Ecto neural progenitor cell (in vitro differentiated cells): ENCODE data around the gene VSX1.

ENCODE experiments used
- DNase-seq: peaks from one replicate; pipeline ENCODE4 v3.0.0-alpha.2; 2018; ENCODE audit warnings: low spot score

Gene VSX1

DNA sequence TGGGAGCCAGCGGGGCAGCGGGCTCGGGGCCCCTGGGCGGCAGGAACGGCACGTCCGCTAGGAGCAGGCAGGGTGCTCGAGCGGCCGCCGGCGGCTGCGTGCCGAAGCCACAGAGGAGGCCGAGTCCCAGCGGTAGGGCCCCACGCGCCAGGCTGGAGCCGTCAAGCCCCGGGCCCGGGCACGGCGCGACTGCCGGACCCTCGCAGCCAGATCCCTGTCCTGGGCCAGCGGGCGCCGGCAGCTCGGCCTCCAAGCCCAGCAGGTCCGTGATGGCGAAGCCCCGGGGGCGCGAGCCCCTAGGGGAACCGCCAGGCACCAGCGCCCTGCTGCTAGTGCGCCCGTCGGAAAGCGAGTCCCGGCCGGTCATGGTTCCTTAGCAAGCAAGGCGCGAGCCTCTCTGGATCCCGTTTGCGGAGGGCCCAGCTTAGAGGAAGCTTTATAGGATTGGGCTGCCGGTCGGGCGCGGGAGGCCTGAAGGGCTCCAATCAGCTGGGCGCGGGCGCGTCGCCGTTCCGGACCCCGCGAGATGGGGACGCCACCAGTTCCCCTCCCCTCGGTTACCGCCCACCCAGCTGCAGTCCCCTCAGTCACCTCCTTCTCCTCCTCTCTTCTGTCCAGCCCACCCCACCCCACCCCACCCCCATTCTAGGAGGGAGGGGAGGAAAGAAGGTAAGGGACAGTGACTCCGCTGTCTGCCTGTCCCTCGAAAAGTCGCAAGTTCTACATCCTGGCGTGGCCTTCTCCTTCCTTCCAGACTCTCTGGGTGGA, at the start of gene VSX1:
Gene VSX1 (minus strand): TSS at position 412 of the 768 bp plus-strand sequence. CDS start 45 bp downstream, at position 367.
- peak; percentile 50 for DNase-seq

- no peak for DNase-seq
Measured at GRCh38 chr20:25129908-25130307, 48.0 kb upstream of the VSX1 start.

GRCh38 chr20:25129428-25129827, 47.5 kb upstream of the VSX1 start:
- DNase-seq = no peak

- no peak for DNase-seq
Measured at GRCh38 chr20:25128649-25129048, 46.7 kb upstream of the VSX1 start.

GRCh38 chr20:25127761-25128537, 46.0 kb upstream of the VSX1 start:
- no peak for DNase-seq

- no peak for DNase-seq
Measured at GRCh38 chr20:25126204-25127029, 44.5 kb upstream of the VSX1 start.

- no peak for DNase-seq
Measured at GRCh38 chr20:25125636-25126035, 43.7 kb upstream of the VSX1 start.

GRCh38 chr20:25120920-25121319, 39.0 kb upstream of the VSX1 start:
- no peak for DNase-seq

DNA sequence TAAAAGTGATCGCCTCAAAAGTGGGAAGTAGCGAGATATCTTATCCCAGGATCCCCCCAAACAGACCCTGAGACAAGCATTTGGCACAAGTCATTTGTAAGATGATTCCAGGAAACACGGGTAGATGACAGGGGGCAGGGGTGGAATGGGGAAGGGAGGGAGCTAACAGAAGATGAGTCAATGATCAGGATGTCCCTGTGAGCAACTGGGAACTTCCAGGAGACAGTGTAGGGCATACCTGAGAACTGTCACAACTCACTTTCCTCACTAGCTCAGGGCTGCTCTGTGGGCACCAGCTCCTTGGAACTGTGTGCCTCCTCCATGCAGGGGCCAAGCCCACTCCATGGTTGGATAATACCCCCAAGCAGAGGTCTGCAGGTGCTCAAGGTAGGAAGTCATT, 38.5 kb upstream of the VSX1 start:
- no peak for DNase-seq

GRCh38 chr20:25118529-25118928, 36.6 kb upstream of the VSX1 start:
- no peak for DNase-seq

GRCh38 chr20:25117990-25118389, 36.0 kb upstream of the VSX1 start:
- DNase-seq = no peak

DNA sequence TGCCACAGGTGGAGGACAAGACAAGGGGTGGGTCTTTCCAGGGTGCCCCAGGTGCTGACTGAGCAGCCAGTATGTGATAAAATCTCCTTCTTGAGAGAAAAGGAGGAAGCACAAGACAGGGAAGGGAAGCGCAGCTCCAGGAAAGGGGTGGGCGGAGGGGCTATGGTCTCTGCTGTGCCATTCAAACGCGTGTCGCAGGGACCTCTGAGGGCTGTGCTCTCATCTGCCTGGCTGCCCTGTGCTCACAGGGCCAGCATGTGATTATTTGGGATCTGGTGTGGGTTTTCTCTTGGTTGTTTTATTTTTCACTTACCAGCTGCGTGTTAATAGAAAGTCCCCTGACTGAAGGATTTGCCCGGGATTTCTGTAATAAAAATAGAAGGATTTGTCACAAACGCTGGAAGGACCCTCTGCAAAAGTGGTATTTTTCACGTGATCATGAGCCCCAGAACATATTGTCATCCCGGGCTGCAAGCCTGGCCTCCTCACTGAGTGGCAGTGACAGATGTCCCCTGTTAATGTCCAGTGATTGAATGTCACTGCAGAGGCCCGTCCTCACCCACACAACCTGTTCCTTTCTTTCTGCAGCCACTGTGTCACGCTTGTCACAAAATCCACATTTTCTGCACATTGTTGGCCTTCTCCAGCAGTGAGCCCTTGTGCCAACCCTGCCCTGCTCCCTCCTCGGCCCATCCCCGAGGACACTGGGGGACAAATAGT, 35.0 kb upstream of the VSX1 start:
- DNase-seq = no peak

DNA sequence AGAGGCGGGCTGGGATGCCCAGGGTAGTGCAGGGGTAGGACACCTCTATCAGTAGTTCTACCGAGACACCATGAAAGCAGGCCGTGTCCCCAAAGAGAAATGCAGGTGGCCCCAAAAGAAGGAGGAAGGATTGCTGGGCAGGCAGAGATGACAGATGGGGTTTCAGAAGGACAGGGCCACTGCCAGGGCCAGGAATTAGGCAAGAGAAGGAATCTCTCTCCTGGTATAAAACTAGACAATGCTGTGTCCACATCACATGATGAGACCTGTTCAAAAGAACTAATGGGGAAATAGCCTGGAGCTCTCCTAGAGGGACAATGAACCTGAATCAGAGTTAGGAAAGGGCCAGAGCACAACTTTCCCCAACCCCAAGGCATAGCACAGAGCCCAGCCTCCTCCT, 21.6 kb upstream of the VSX1 start:
- DNase-seq = no peak

DNA sequence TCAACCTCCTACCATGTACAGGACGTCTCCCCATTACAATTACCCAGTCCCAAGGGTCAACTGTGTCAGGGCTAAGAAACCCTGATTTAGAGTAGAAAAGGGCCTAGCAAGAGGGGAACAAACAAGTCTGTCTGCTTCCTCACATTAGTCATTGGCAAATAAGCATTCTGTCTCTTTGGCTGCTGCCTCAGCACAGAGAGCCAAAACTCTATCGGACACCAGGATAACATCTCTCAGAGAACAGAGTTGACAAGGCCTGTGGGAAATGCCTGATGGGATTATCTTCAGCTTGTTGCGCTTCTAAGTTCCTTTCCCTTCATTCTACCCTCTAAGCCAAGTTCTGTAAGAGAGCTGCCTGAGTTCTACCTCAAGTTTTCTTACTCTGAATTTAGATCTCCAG, 19.0 kb upstream of the VSX1 start:
- no peak for DNase-seq

DNA sequence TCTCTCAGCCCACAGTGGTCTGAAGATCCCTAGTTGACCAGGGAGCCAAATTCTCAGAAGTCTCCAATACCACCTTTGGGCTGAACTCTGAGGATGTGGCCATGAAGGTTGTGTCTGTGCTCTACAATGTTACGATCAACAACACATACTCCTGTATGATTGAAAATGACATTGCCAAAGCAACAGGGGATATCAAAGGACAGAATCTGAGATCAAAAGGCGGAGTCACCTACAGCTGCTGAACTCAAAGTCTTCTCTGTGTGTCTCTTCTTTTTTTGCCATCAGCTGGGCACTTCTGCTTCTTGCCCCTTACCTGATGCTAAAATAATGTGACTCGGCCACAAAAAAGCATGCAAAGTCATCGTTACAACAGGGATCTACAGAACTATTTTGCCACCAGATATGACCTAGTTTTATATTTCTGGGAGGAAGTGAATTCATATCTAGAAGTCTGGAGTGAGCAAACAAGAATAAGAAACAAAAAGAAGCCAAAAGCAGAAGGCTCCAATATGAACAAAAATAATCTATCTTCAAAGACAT, 17.7 kb upstream of the VSX1 start:
- no peak for DNase-seq

GRCh38 chr20:25097498-25097897, 15.6 kb upstream of the VSX1 start:
- DNase-seq = no peak

DNA sequence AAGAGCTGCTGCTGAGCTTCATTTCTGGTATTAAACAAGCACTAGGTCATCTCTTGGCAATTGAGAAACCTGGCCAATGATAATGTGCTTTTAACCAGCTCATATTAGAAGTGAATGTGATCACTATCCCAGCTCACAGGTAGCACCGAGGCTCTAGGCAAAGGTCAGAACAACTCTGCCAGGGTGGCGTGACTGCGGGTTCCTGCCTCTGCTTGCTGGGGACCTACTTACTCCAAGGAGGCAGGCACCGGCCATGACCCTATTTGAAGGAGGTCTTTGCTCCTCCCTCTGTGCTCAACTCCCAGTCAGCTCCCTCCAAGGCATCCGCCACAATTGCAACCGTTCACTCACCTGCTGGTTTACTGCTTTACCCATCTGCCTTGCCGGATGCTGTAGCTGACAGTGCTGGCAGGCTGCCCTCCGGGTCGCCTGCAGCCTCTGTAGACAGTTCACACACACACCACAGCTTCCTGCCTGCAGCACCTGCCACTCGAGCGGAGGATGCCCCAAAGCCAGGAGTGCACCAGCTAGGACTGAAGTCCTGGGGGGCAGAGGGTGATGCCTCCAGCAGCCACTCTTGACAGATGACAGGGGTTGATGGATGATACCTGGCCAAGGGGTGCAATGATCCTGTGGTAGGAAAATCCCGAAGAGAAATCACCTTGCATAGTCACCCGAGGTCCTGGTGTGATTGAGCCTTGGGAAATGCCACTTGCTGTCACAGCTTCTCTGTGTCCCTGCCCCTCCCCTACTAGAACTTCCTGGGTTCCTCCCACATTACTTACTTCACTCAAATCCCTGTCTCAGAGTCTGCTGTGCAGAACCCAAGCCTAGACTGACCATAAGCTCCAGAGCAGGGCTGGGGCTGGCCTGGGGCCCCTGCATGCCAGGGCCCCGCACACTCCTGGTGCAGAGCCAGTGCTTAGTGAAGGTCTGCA, 8.8 kb upstream of the VSX1 start:
- no peak for DNase-seq

- no peak for DNase-seq
Measured at GRCh38 chr20:25089662-25090061, 7.7 kb upstream of the VSX1 start.

- DNase-seq = no peak
Measured at GRCh38 chr20:25089096-25089495, 7.2 kb upstream of the VSX1 start.

DNA sequence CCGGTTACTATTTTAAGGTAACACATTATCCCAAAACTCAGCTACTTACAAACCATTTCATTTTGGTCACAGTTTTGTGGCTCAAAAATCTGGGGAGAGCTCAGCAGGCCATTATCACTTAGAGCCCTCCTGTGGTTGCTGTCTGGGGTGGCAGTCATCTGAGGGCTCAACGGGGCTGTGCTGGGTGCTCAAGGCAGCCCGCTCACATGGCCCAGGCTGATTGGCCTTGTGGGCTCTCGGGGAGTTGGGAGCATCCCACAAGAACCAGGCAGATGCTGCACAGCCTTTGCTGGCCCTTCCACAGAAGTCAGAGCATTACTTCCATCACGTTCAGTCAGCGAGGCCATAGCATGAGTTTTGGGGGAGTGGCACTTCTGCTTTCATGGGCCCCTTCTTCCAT, 6.3 kb upstream of the VSX1 start:
- no peak for DNase-seq
